A549 (cell line): Measurements from ENCODE around the gene ARL2BP. TPM values are rescaled to one million over a fixed set of nuclear protein-coding genes. Genes with fewer than 3 reads are reported as not detected.

Experiments used
- ATAC-seq, 2 experiments: fragments of 200-7000 bp in 1 of 2; fragments of >200 bp in 1 of 2; cut with Nextera tagmentation in 1 of 2; cut with Tn5 transposase in 1 of 2; 3 replicates each; pipeline versions ENCODE4 v1.8.0 to v1.9.1; 2018 to 2020; ENCODE audit warnings: mild to moderate bottlenecking in 1 of 2, moderate library complexity in 1 of 2
- CTCF ChIA-PET: fragments of 300-600 bp; sonication (Branson Sonifier 250); formaldehyde crosslinking; extraction: SDS; loops from one replicate; lab custom pipeline; 2021; ENCODE audit warnings: antibody characterized with exemption, inconsistent platforms; lab: Yijun Ruan, JAX
- POLR2A ChIA-PET: fragments of 350-600 bp; formaldehyde crosslinking; extraction: SDS; loops from one replicate; lab custom pipeline; 2021; ENCODE audit warnings: antibody characterized with exemption, inconsistent platforms; lab: Yijun Ruan, JAX
- DNase-seq, 2 experiments: peaks; one replicate each; pipeline versions ENCODE4 v3.0.0 to v3.0.0-alpha.2; 2011 to 2016; ENCODE audit warnings: low read depth in 1 of 2, low spot score in 1 of 2
- FAIRE-seq: peaks from 2 replicates; lab custom pipeline; 2011; peaks lifted over from hg19 to GRCh38; lab: Jason Lieb, UNC
- H3K27ac ChIP-seq, 2 experiments: fragments of >200 bp; sonication (Bioruptor Twin); formaldehyde crosslinking; 3 replicates each; pipeline ENCODE4 v1.5.1; 2016 to 2017
- H3K4me1 ChIP-seq: fragments of >200 bp; sonication (Bioruptor Twin); formaldehyde crosslinking; 3 replicates; pipeline ENCODE4 v1.6.1; 2016
- H3K4me2 ChIP-seq: fragments of >200 bp; sonication (Bioruptor Twin); formaldehyde crosslinking; 3 replicates; pipeline ENCODE4 v1.6.1; 2016
- H3K4me3 ChIP-seq: fragments of >200 bp; sonication (Bioruptor Twin); formaldehyde crosslinking; 3 replicates; pipeline ENCODE4 v1.5.1; 2016
- H3K9me3 ChIP-seq: fragments of >200 bp; sonication (Bioruptor Twin); formaldehyde crosslinking; 3 replicates; pipeline ENCODE4 v1.6.1; 2016
- ATOH8 ChIP-seq: fragments of 250-450 bp; sonication (Bioruptor Pico); IDR thresholded peaks from 2 replicates; pipeline ENCODE4 v1.5.0; 2020; ENCODE audit warnings: low read depth, mild to moderate bottlenecking, moderate library complexity
- BCL3 ChIP-seq: fragments of >200 bp; sonication (Bioruptor Twin); formaldehyde crosslinking; IDR thresholded peaks from 3 replicates; pipeline ENCODE4 v1.6.1; 2016
- BHLHE40 ChIP-seq: IDR thresholded peaks from 2 replicates; pipeline ENCODE4 v1.6.1; 2012; ENCODE audit warnings: low read depth, low read length, inconsistent platforms
- CBX8 ChIP-seq: fragments of 200-600 bp; sonication (generic); IDR thresholded peaks from 2 replicates; pipeline ENCODE4 v1.6.1; 2016
- CHD2 ChIP-seq: fragments of 150-350 bp; IDR thresholded peaks from 2 replicates; pipeline ENCODE4 v1.6.1; 2014; ENCODE audit warnings: low read length; ENCODE audit not compliant: partially characterized antibody
- EP300 ChIP-seq, 2 experiments: fragments of >200 bp; sonication (Bioruptor Twin); formaldehyde crosslinking; IDR thresholded peaks; 2 replicates in 1 of 2; 3 replicates in 1 of 2; pipeline ENCODE4 v1.6.1; 2016 to 2017
- GATA3 ChIP-seq: IDR thresholded peaks from 2 replicates; pipeline ENCODE4 v1.6.1; 2012; ENCODE audit warnings: borderline replicate concordance
- HDAC2 ChIP-seq: fragments of 200-600 bp; sonication (generic); IDR thresholded peaks from 2 replicates; pipeline ENCODE4 v1.6.1; 2016
- HEYL ChIP-seq: fragments of 250-450 bp; sonication (Bioruptor Pico); IDR thresholded peaks from 2 replicates; pipeline ENCODE4 v1.8.0; 2021; ENCODE audit warnings: mild to moderate bottlenecking, moderate library complexity
- HMGXB4 ChIP-seq: fragments of 250-450 bp; sonication (Bioruptor Pico); IDR thresholded peaks from 2 replicates; pipeline ENCODE4 v1.5.0; 2021; ENCODE audit warnings: mild to moderate bottlenecking, moderate library complexity, borderline replicate concordance
- JUN ChIP-seq, 2 experiments: fragments of >200 bp; sonication (Bioruptor Twin); formaldehyde crosslinking; IDR thresholded peaks; 2 replicates in 1 of 2; 3 replicates in 1 of 2; pipeline ENCODE4 v1.6.1; 2016 to 2017
- KDM1A ChIP-seq: fragments of 200-600 bp; sonication (generic); IDR thresholded peaks from 2 replicates; pipeline ENCODE4 v1.6.1; 2016; ENCODE audit warnings: low read depth, mild to moderate bottlenecking
- MAFK ChIP-seq: fragments of 450-650 bp; IDR thresholded peaks from 2 replicates; pipeline ENCODE4 v1.6.1; 2014; ENCODE audit not compliant: partially characterized antibody
- MYC ChIP-seq: IDR thresholded peaks from 2 replicates; pipeline ENCODE4 v1.6.1; 2012; ENCODE audit warnings: mild to moderate bottlenecking, inconsistent platforms, low read length, improper control_type of control experiment, borderline replicate concordance
- NFE2L2 ChIP-seq: fragments of 150-350 bp; conservative IDR thresholded peaks from 2 replicates; pipeline ENCODE4 v1.6.1; 2014; ENCODE audit warnings: low read length
- NR3C1 ChIP-seq: fragments of >200 bp; sonication (Bioruptor Twin); formaldehyde crosslinking; IDR thresholded peaks from 3 replicates; pipeline ENCODE4 v1.6.1; 2017
- RCOR1 ChIP-seq: fragments of 150-350 bp; IDR thresholded peaks from 2 replicates; pipeline ENCODE4 v1.6.1; 2014; ENCODE audit warnings: antibody characterized with exemption, low read length, low read depth
- TFCP2L1 ChIP-seq: fragments of 250-450 bp; sonication (Bioruptor Pico); IDR thresholded peaks from 2 replicates; pipeline ENCODE4 v1.5.0; 2021; ENCODE audit warnings: mild to moderate bottlenecking
- USF2 ChIP-seq: fragments of 450-650 bp; IDR thresholded peaks from 2 replicates; pipeline ENCODE4 v1.6.1; 2014; ENCODE audit warnings: antibody characterized with exemption
- ZC3H11A ChIP-seq: fragments of 450-650 bp; IDR thresholded peaks from 2 replicates; pipeline ENCODE4 v1.6.1; 2014; ENCODE audit warnings: antibody characterized with exemption, mild to moderate bottlenecking
- ZFP36 ChIP-seq: fragments of 450-650 bp; IDR thresholded peaks from 2 replicates; pipeline ENCODE4 v1.6.1; 2014; ENCODE audit warnings: borderline replicate concordance; ENCODE audit not compliant: partially characterized antibody
- ZSCAN20 ChIP-seq: fragments of 250-450 bp; sonication (Bioruptor Pico); IDR thresholded peaks from 2 replicates; pipeline ENCODE4 v1.8.0; 2022; ENCODE audit warnings: mild to moderate bottlenecking, moderate library complexity
- WGBS: methylation state at CpG from one replicate; pipeline ENCODE4 v1.1.6; 2017; ENCODE audit errors: missing lambda C conversion rate; 5-methylcytosine and 5-hydroxymethylcytosine counted together
- polyA plus RNA-seq, 4 experiments: library from polyadenylated mRNA; depleted of rRNA in 3 of 4; stranded (reverse); fragments of >200 nt; fragmentation: RNase III in 1 of 4; extraction: RNeasy Plus Mini Kit Qiagen cat#74134 plus additional on column Dnase treatment in 1 of 4; gene quantifications; 2 replicates in 3 of 4; 3 replicates in 1 of 4; pipeline ENCODE4 v1.2.3, GENCODE V29; 2011 to 2017
- TF ChIP-seq, protein P1 (sequence below): IDR thresholded peaks from 2 replicates; pipeline ENCODE4 v1.6.1; 2012

ARL2BP gene
- polyA plus RNA-seq, 2 of the 4 experiments (the other 2 are of a cell fraction) = 67.0 to 126 TPM

DNA sequence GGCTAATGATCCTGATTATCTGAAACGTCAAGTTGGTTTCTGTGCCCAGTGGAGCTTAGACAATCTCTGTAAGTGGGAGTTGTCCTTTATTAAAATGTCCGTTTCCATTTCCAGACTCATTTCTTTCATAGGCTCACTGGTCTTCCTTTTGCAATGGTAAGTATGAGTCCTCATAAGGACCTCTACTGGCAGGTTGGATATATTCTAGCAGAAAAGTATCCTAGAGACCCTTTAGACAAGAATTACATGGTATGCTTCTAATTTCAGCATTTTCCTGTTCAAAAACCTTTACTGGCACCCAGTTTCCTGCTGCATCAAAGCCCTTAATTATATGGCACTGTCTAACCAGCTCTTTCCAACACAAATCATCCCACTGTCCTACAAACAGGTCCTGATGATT, 28.1 kb upstream of the ARL2BP start:
- WGBS = 94% methylated on average over 2 of the region's 2 CpGs
- Histone ChIP-seq H3K9me3 (peaks cover 63% of the 10 kb centered on the region), H3K27ac (no peak overlapping the region), H3K4me3 (no peak overlapping the region), H3K4me2 (no peak overlapping the region), H3K4me1 (no peaks in the 10 kb centered on the region)
- ChIA-PET POLR2A (no interaction called here), CTCF (interaction anchor here (0.7 to 1.4 kb wide), 3 partner anchors 8 to 30 kb away, joined by 3 read pairs; partner anchors contain the start of gene RSPRY1)
- no peak for FAIRE-seq
- DNase-seq = no peak
- TF ChIP-seq HMGXB4 = no peak
- TF ChIP-seq JUN (IDR thresholded peaks at IDR 0.05) = no peak
- no peak for TF ChIP-seq MYC
- ATAC-seq = no peak

DNA sequence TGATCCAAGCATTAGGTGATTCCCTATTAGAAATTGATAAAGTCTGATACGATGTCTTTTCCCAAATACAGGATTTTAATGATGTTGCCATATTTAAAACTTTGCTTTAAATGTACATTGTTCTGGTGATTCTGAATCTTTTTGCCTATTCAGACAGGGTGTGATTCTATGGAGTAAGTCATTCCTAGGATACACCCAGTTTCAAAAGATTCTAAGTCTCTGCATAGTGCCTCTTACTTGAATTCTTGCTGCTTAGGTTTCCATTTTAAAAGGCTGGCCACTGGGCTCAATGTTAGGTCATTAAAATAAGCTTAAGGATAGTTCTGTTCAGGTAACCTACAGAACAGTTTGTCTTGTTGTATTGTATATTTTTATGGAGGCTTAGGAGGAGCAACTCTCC, 22.0 kb upstream of the ARL2BP start:
- no peak for DNase-seq
- CTCF ChIA-PET = interaction anchor here (0.9 to 2.1 kb wide), 5 partner anchors 10 to 139 kb away, joined by 3 to 7 read pairs (median 3); no protein-coding TSS in a partner anchor
- no peak for ATAC-seq
- H3K9me3 ChIP-seq = peaks cover 23% of the 10 kb centered on the region
- TF ChIP-seq EP300 (IDR thresholded peaks at IDR 0.05) = no peak
- no peak for TF ChIP-seq HEYL (CRISPR knock-in tag)
- TF ChIP-seq KDM1A = no peak
- TF ChIP-seq ZFP36 = no peak
- TF ChIP-seq MAFK = no peak
- TF ChIP-seq MYC = no peak
- no peak for TF ChIP-seq ATOH8 (CRISPR knock-in tag)
- no peak for TF ChIP-seq ZSCAN20
- no peaks in the 10 kb centered on the region for H3K4me1 ChIP-seq
- no peak overlapping the region for H3K27ac ChIP-seq
- FAIRE-seq = peak; percentile 7
- H3K4me3 ChIP-seq = no peak overlapping the region
- H3K4me2 ChIP-seq = no peak overlapping the region
- 93% methylated on average over 1 of the region's 1 CpG for WGBS
- POLR2A ChIA-PET = no interaction called here

DNA sequence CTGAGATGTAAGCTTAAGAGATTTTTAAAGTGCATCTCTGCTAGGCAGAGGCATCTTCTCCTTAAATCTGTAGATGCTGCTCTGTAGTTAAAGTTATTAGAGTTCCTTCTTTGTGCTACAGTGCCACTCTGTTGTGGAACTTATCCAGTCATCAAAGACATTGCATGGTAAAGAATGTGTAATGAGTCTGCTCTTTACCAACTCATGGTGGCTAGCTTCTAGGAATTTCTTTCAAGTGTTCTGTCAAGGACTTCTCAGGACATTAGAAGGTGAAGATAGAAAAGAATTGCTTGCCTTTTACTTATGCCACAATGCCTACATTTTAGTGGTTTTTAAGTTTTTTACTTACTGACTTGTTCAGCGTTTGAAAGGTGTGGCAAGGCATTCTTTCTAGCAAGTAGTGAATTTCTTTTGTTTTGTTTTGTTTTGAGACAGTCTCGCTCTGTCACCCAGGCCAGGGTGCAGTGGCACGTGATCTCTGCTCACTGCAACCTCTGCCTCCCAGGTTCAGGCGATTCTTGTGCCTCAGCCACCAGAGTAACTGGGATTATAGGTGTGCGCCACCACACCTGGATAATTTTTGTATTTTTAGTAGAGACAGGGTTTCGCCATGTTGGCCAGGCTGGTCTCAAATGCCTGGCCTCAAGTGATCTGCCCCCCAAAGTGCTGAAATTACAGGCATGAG, 20.3 kb upstream of the ARL2BP start:
- FAIRE-seq = no peak
- no peak for ATAC-seq
- ChIA-PET POLR2A (no interaction called here), CTCF (interaction anchor here (2.1 kb wide), 1 partner anchor 29 kb away, joined by 7 read pairs; no protein-coding TSS in a partner anchor)
- 82% methylated on average over 6 of the region's 6 CpGs for WGBS
- no peak overlapping the region for H3K27ac ChIP-seq
- no peaks in the 10 kb centered on the region for H3K4me1 ChIP-seq
- no peak overlapping the region for H3K4me2 ChIP-seq
- H3K4me3 ChIP-seq = no peak overlapping the region
- DNase-seq = no peak
- TF ChIP-seq RCOR1 (no peak), ZC3H11A (no peak), USF2 (no peak), TFCP2L1 (CRISPR knock-in tag) (no peak), NR3C1 (no peak), NFE2L2 (no peak), BCL3 (no peak), ZFP36 (no peak), HDAC2 (no peak), HMGXB4 (no peak), CBX8 (no peak), CHD2 (no peak), MAFK (no peak), GATA3 (no peak), JUN (IDR thresholded peaks at IDR 0.05) (no peak), BHLHE40 (no peak)
- TF ChIP-seq, protein P1, sequence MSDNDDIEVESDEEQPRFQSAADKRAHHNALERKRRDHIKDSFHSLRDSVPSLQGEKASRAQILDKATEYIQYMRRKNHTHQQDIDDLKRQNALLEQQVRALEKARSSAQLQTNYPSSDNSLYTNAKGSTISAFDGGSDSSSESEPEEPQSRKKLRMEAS = no peak
- TF ChIP-seq, all 56 proteins: peak for 0
- peaks cover 10% of the 10 kb centered on the region; the same call in 2 of the 3 replicates for H3K9me3 ChIP-seq
